Mammary epithelial cell (primary cell): Measurements from ENCODE around the gene MAGI3.

ENCODE experiments used
- EZH2 ChIP-seq: IDR thresholded peaks from 2 replicates; pipeline ENCODE4 v1.6.1; 2012; ENCODE audit warnings: low read length, inconsistent platforms, borderline replicate concordance
- TF ChIP-seq, protein P1 (sequence below), 2 donors: IDR thresholded peaks in 1 of 2; conservative IDR thresholded peaks in 1 of 2; 2 replicates each; pipeline ENCODE4 v1.5.1; 2011 to 2012; ENCODE audit warnings: inconsistent platforms in 2 of 2, low read length in 2 of 2, mild to moderate bottlenecking in 2 of 2, control low read depth in 1 of 2, low read depth in 1 of 2; ENCODE audit not compliant: insufficient read depth in 1 of 2; ENCODE audit errors: extremely low read depth in 1 of 2

DNA sequence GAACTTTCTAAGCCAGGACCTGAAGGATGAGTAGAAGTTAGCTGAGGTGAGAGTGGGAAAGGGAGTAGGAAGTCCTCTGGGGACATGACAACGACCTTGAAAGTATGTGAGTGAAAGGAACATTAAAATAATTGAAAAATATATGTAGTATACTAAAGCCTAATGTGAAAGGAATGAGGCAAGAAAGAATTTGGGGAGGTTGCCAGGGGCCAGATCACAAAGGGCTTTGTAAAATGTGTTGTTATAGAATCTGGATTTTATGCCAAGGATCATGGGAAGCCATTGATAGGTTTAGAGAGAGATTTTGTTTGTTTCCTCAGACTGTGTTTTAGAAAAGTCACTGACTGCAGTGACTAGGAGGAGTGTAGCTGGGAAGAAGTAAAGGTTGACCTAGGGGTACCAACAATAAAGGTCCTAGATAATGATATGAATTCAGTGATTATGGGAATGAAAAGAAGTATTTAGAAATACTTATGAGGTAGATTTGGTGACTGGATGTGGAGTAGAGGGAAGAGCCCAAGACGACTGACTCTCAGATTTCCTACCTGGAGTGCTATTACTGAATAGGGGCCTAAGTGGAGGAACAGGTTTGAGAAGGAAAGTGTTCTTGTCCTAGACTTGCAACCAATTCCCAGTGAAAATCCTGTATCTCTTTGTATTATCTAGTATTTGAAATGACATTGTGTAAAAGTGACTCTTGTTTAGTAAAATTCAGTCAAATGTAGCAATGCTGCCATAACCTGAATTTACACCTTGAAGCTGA, 189.1 kb downstream of the MAGI3 start:
- TF ChIP-seq, protein P1, sequence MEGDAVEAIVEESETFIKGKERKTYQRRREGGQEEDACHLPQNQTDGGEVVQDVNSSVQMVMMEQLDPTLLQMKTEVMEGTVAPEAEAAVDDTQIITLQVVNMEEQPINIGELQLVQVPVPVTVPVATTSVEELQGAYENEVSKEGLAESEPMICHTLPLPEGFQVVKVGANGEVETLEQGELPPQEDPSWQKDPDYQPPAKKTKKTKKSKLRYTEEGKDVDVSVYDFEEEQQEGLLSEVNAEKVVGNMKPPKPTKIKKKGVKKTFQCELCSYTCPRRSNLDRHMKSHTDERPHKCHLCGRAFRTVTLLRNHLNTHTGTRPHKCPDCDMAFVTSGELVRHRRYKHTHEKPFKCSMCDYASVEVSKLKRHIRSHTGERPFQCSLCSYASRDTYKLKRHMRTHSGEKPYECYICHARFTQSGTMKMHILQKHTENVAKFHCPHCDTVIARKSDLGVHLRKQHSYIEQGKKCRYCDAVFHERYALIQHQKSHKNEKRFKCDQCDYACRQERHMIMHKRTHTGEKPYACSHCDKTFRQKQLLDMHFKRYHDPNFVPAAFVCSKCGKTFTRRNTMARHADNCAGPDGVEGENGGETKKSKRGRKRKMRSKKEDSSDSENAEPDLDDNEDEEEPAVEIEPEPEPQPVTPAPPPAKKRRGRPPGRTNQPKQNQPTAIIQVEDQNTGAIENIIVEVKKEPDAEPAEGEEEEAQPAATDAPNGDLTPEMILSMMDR (conservative IDR thresholded peaks at IDR 0.05 in 1 of 2, IDR thresholded peaks at IDR 0.05 in 1 of 2; ENCODE audit: extremely low read depth in 1 of 2, insufficient read depth in 1 of 2, low read depth in 1 of 2, low read length in 2 of 2), result no peak
- TF ChIP-seq EZH2, result no peak
